Fibroblast of the aortic adventitia (primary cell): ENCODE measurements around the gene SPECC1L. TPM values are rescaled to one million over a fixed set of nuclear protein-coding genes. Genes with fewer than 3 reads are reported as not detected.

Source experiments
- DNase-seq: peaks from one replicate; pipeline ENCODE4 v3.0.0-alpha.2; 2010; ENCODE audit warnings: low read depth
- H3K4me3 ChIP-seq: 2 replicates; pipeline ENCODE4 v1.5.1; 2011; ENCODE audit warnings: low read depth, mild to moderate bottlenecking, control low read depth, low read length, moderate library complexity
- total RNA-seq: library from RNA; depleted of rRNA; stranded (reverse); fragments of >200 nt; gene quantifications from 2 replicates; pipeline ENCODE4 v1.2.3, GENCODE V29; 2012; ENCODE audit warnings: low replicate concordance
- TF ChIP-seq, protein P1 (sequence below): IDR thresholded peaks from 2 replicates; pipeline ENCODE4 v1.5.1; 2011; ENCODE audit warnings: mild to moderate bottlenecking, low read length, control low read depth, inconsistent platforms; ENCODE audit not compliant: insufficient read depth

SPECC1L gene
- total RNA-seq, 1 donor = 43.2 TPM

DNA sequence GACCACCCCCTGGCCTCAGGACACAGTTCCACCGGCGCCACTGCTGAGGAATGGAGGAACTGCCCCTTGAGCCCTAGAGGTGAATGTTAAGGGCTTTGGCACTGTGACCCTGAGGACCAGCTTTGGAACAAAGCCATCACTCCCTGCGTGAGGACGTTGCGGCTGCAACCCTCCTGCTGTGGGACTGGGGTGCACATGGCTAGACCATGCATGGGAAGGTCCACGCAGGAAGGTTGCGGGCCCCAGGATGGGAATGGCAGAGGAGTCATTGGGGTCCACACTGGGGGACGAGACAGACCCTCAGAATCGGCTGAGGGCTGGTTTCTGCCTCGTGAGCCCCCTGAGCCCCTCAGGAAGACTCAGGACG, 150.3 kb downstream of the SPECC1L start:
- no peak overlapping the region for H3K4me3 ChIP-seq
- DNase-seq = no peak
- TF ChIP-seq, protein P1, sequence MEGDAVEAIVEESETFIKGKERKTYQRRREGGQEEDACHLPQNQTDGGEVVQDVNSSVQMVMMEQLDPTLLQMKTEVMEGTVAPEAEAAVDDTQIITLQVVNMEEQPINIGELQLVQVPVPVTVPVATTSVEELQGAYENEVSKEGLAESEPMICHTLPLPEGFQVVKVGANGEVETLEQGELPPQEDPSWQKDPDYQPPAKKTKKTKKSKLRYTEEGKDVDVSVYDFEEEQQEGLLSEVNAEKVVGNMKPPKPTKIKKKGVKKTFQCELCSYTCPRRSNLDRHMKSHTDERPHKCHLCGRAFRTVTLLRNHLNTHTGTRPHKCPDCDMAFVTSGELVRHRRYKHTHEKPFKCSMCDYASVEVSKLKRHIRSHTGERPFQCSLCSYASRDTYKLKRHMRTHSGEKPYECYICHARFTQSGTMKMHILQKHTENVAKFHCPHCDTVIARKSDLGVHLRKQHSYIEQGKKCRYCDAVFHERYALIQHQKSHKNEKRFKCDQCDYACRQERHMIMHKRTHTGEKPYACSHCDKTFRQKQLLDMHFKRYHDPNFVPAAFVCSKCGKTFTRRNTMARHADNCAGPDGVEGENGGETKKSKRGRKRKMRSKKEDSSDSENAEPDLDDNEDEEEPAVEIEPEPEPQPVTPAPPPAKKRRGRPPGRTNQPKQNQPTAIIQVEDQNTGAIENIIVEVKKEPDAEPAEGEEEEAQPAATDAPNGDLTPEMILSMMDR = no peak

DNA sequence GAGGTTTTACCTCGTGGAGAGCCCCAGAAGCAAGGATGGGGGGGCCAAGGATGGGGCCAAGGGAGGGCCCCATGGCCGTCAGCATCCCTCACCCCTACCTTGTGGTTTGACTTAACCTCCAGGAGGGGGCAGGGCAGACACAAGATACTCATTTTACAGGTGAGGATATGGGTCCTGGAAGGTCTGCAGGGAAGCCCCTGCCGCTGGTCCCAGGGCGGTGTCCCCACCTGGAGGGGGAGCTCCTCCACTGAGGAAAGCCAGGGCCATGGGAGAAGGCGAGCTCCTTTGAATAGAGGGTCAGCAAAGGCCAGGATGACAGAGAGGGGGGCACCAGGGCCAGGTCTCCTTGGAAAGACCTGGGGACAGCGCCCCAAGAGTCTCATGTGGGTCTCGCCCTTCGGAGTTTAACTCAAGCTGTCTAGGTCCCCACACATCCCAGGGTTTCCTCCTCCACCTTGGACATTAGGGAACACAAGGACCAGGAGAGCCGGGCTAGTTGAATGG, 150.8 kb downstream of the SPECC1L start:
- TF ChIP-seq, protein P1 = peak; percentile 12
- H3K4me3 ChIP-seq = no peak overlapping the region
- no peak for DNase-seq

GRCh38 chr22:24422102-24422665, 151.6 kb downstream of the SPECC1L start:
- no peak overlapping the region for H3K4me3 ChIP-seq
- DNase-seq = peak; percentile 12

GRCh38 chr22:24423519-24424000, 152.9 kb downstream of the SPECC1L start:
- peak overlapping the region; percentile 65 for H3K4me3 ChIP-seq
- TF ChIP-seq, protein P1 = peak; percentile 58
- DNase-seq = peak; percentile 14

More at GRCh38 chr22:24422102-24422665, 151.6 kb downstream of the SPECC1L start:
- TF ChIP-seq, protein P1 = no peak

- peak overlapping the region; percentile 65 for H3K4me3 ChIP-seq
- no peak for DNase-seq
- TF ChIP-seq, protein P1 = no peak
These were observed 153.6 kb downstream of the SPECC1L start for GRCh38 chr22:24424001-24424900.

- no peak overlapping the region for H3K4me3 ChIP-seq
- TF ChIP-seq, protein P1 = no peak
- no peak for DNase-seq
These were observed 154.5 kb downstream of the SPECC1L start for GRCh38 chr22:24424901-24425775.
